Activated CD4-positive, alpha-beta T cell treated with anti-CD3 and anti-CD28 coated beads, Interleukin-2, amount 50 U/mL, for 16 hours (primary cell): Measurements from ENCODE around the gene SLC25A26.
"Not testable (repeated sequence)": the region's sequence is repeated elsewhere in the genome, so short reads cannot be mapped to it uniquely, and the experiment has no call there.

Source experiments
- DNase-seq: peaks from one replicate; pipeline ENCODE4 v3.0.0-alpha.2; 2020

Gene SLC25A26

DNA sequence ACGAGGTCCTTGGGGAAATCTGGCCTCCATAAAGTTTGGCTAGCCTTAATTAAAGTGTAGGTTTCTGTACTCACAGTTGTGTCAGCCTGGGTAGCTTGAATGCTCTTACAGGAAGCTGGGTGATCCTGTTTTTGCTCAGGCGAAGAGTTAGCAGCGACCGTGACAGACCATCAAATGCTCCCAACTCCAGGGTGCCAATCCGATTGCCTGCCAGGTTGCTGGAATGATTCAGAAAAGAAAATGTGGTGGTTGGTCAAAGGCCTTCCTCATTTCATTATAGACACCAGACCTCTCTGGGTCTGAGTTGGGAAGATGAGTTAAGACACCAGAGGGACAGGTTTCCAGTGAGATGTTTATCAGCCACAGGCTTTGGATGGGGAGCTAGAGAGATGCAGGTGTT lies 194.0 kb downstream of the SLC25A26 start:
- no peak for DNase-seq

DNA sequence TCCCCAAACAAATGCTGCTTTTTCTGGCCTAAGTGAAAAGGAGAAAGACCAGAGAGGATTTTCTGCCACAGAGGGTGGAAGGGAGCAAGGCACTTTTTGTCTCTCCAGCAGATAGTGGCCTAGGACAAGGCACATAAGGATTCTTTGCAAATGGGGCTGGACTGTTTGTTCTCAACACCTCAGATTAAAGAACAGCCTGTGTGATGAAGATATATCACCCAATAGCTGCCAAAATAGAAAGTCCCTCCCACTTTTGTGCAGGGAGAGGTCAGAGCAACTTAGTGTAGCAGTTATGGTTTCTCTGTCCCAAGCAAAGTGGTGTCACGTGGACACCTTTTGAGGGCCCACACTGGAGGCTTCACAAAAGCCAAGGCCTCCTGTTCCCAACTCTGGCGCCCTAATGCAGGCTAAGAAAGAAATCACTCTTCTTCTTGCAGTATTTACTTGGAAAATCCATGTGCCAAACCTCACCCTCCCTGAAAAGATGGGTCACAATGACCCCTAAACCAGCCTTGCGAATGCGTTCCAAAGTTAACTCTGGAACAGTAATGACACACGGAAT lies 195.1 kb downstream of the SLC25A26 start:
- DNase-seq, result no peak

- DNase-seq, result no peak
Measured at GRCh38 chr3:66416556-66417304, 195.9 kb downstream of the SLC25A26 start.

DNA sequence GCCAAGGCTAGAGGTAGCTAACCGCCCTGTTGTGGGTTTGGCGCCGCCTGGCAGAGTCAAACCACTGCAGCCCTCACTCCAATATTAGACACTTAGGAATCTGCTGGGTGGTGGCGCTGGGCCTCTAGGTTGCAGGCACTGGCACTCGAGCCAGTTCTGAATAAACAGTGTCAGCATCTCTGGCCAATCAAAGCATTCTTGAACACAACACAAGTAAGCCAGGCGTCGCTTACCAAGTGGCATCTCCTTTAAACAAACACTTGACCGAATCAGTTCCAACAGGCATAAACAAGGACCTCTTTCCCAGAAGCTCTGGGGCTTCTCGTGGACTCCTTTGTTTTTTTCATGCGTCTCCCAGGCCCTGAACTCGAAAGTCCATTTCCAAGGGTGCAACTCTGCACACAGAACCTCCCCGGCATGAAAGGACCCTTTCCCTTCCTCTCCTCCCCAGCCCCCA lies 197.7 kb downstream of the SLC25A26 start:
- DNase-seq, result no peak

DNA sequence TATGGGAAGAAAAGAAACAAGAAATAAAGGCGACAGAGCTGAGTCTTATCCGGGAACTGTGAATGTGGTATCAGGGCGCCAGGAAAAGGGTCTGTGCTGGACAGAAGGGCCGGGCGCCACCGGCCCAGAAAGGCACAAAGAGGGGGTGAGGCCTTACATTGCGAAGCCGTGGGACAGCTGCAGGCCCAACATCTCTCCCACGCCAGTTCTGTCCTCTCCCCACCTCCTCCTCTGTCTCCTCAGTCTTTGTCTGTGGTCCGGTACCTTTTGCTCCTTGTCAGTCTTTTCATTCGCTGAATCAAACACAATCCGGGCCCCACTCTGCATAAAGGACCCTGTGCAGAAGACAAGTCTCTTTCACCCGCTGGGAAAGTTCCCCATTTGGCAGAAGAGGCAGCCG lies 198.2 kb downstream of the SLC25A26 start:
- no peak for DNase-seq

DNA sequence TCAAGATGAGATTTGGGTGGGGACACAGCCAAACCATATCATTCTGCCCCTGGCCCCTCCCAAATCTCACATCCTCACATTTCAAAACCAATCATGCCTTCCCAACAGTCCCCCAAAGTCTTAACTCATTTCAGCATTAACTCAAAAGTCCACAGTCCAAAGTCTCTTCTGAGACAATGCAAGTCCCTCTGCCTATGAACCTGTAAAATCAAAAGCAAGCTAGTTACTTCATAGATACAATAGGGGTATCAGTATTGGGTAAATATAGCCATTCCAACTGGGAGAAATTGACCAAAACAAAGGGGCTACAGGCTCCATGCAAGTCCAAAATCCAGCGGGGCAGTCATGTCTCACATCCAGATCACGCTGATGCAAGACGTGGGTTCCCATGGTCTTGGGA lies 200.3 kb downstream of the SLC25A26 start:
- DNase-seq, result not testable (repeated sequence)

DNA sequence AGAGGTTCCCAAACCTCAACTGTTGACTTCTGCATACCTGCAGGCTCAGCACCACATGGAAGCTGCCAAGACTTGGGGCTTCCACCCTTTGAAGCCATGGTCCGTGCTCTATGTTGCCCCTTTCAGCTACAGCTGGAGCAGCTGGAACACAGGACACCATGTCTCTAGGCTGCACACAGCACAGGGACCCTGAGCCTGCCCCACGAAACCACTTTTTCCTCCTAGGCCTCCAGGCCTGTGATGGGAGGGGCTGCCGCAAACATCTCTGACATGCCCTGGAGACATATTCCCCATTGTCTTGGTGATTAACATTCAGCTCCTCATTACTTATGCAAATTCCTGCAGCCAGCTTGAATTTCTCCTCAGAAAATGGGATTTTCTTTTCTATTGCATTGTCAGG lies 201.1 kb downstream of the SLC25A26 start:
- DNase-seq, result not testable (repeated sequence)

- DNase-seq, result no peak
Measured at GRCh38 chr3:66423791-66424190, 203.0 kb downstream of the SLC25A26 start.

GRCh38 chr3:66425032-66425431 lies 204.2 kb downstream of the SLC25A26 start:
- DNase-seq, result no peak

GRCh38 chr3:66425576-66426114 lies 204.8 kb downstream of the SLC25A26 start:
- no peak for DNase-seq

- no peak for DNase-seq
Measured at GRCh38 chr3:66426135-66426534, 205.3 kb downstream of the SLC25A26 start.

GRCh38 chr3:66427352-66427751 lies 206.6 kb downstream of the SLC25A26 start:
- no peak for DNase-seq

- DNase-seq, result no peak
Measured at GRCh38 chr3:66427951-66428474, 207.2 kb downstream of the SLC25A26 start.
